Neuronal stem cell (in vitro differentiated cells): Measurements from ENCODE around the gene BCR.
A peak's percentile ranks its signal among the peaks of the same experiment; 100 is the strongest.

ENCODE experiments used
- DNase-seq: peaks from one replicate; pipeline ENCODE4 v3.0.0-alpha.2; 2013; ENCODE audit warnings: low spot score
- H2AFZ ChIP-seq: one replicate; pipeline ENCODE4 v1.6.1; 2013; ENCODE audit warnings: mild to moderate bottlenecking, low read length, inconsistent platforms
- H2AK5ac ChIP-seq: 2 replicates; pipeline ENCODE4 v1.6.1; 2013; ENCODE audit warnings: low read depth, mild to moderate bottlenecking, inconsistent platforms, low read length, moderate library complexity, mixed read lengths
- H2BK120ac ChIP-seq: 2 replicates; pipeline ENCODE4 v1.6.1; 2013; ENCODE audit warnings: low read depth, mild to moderate bottlenecking, inconsistent platforms, low read length, moderate library complexity, mixed read lengths
- H2BK12ac ChIP-seq: one replicate; pipeline ENCODE4 v1.6.1; 2013; ENCODE audit warnings: low read length, inconsistent platforms
- H2BK15ac ChIP-seq: 2 replicates; pipeline ENCODE4 v1.6.1; 2013; ENCODE audit warnings: mild to moderate bottlenecking, low read length, inconsistent platforms, mixed read lengths
- H2BK5ac ChIP-seq: one replicate; pipeline ENCODE4 v1.6.1; 2013; ENCODE audit warnings: inconsistent platforms, mild to moderate bottlenecking, low read length, moderate library complexity
- H3K14ac ChIP-seq: one replicate; pipeline ENCODE4 v1.6.1; 2013; ENCODE audit warnings: low read length, inconsistent platforms
- H3K18ac ChIP-seq: 2 replicates; pipeline ENCODE4 v1.6.1; 2013; ENCODE audit warnings: low read length, inconsistent platforms
- H3K23ac ChIP-seq: 2 replicates; pipeline ENCODE4 v1.6.1; 2013; ENCODE audit warnings: low read depth, mild to moderate bottlenecking, mixed read lengths, low read length, inconsistent platforms; ENCODE audit not compliant: poor library complexity
- H3K27ac ChIP-seq: replicated peaks from 3 replicates; pipeline ENCODE4 v1.5.1; 2013; ENCODE audit warnings: low read length, inconsistent platforms
- H3K27me3 ChIP-seq, 3 experiments: 2 replicates each; pipeline ENCODE4 v1.6.1; 2013; ENCODE audit warnings: low read length in 3 of 3, mild to moderate bottlenecking in 2 of 3, inconsistent platforms in 1 of 3, low read depth in 1 of 3, mixed read lengths in 1 of 3, moderate library complexity in 1 of 3; ENCODE audit not compliant: control insufficient read depth in 3 of 3, insufficient read depth in 3 of 3
- H3K36me3 ChIP-seq, 2 donors: replicated peaks in 1 of 2; 2 replicates each; pipeline ENCODE4 v1.6.1; 2013; ENCODE audit warnings: low read length in 2 of 2; ENCODE audit not compliant: control insufficient read depth in 2 of 2, insufficient read depth in 2 of 2
- H3K4ac ChIP-seq: 2 replicates; pipeline ENCODE4 v1.6.1; 2013; ENCODE audit warnings: inconsistent platforms, mild to moderate bottlenecking, low read length, moderate library complexity
- H3K4me1 ChIP-seq, 2 donors: 1 replicate in 1 of 2; 2 replicates in 1 of 2; pipeline ENCODE4 v1.6.1; 2013; ENCODE audit warnings: low read length in 2 of 2, low read depth in 1 of 2; ENCODE audit not compliant: control insufficient read depth in 2 of 2, insufficient read depth in 1 of 2
- H3K4me2 ChIP-seq: one replicate; pipeline ENCODE4 v1.6.1; 2013; ENCODE audit warnings: mild to moderate bottlenecking, low read length, inconsistent platforms; ENCODE audit not compliant: insufficient read depth, poor library complexity, severe bottlenecking
- H3K4me3 ChIP-seq, 2 donors: 2 replicates each; pipeline ENCODE4 v1.5.1; 2013; ENCODE audit warnings: low read length in 2 of 2, mild to moderate bottlenecking in 2 of 2, inconsistent platforms in 1 of 2, moderate library complexity in 1 of 2
- H3K79me1 ChIP-seq: one replicate; pipeline ENCODE4 v1.6.1; 2013; ENCODE audit warnings: low read depth, mild to moderate bottlenecking, inconsistent platforms, low read length, moderate library complexity
- H3K9ac ChIP-seq: one replicate; pipeline ENCODE4 v1.6.1; 2013; ENCODE audit warnings: mild to moderate bottlenecking, low read depth, low read length, inconsistent platforms; ENCODE audit not compliant: poor library complexity
- H3K9me3 ChIP-seq, 2 donors: replicated peaks in 1 of 2; 2 replicates each; pipeline versions ENCODE3 to v1.6.1; 2013; ENCODE audit warnings: low read length in 2 of 2, mild to moderate bottlenecking in 2 of 2, inconsistent platforms in 1 of 2, low read depth in 1 of 2, mixed read lengths in 1 of 2, moderate library complexity in 1 of 2; ENCODE audit not compliant: control insufficient read depth in 2 of 2, insufficient read depth in 1 of 2
- H4K8ac ChIP-seq: one replicate; pipeline ENCODE4 v1.6.1; 2013; ENCODE audit warnings: low read depth, mild to moderate bottlenecking, inconsistent platforms, low read length, moderate library complexity
- H4K91ac ChIP-seq: one replicate; pipeline ENCODE4 v1.6.1; 2013; ENCODE audit warnings: low read length, low read depth, mild to moderate bottlenecking, inconsistent platforms; ENCODE audit not compliant: poor library complexity
- WGBS, 2 donors: extraction: QIAGEN DNeasy Blood & Tissue Kit; methylation state at CpG; one replicate each; pipeline ENCODE4 v1.1.7; 2013; ENCODE audit warnings: missing lambda C conversion rate in 2 of 2, mixed read lengths in 1 of 2; ENCODE audit not compliant: insufficient read length in 2 of 2, insufficient replicate concordance in 1 of 2; ENCODE audit errors: extremely low coverage in 2 of 2; 5-methylcytosine and 5-hydroxymethylcytosine counted together

BCR gene

DNA sequence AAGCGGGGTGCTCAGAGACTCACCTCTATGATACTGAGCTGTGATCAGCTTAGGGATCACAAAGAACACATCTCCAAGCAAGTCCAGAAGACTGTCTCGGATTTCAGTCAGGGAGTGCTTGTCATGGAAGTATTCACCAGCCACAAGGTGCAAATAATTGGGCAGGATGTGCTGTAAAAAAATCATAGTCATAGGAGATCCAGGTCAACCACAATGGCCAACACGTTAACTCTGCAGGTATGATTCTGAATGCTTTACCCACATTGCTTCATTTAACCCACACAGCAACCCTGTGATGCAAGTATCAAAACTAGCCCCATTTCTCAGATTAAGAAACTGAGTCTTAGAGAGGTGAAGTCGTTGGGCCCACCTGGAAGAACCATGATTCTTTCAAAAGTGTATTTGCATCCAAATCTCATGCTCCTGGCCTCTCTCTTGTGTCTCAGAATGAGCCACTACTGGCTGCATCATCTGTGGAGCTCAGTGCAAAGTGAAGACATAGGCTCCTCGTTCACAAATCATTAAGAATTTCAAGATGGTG, 179.3 kb downstream of the BCR start:
- Histone ChIP-seq H3K9ac (no peak overlapping the region), H2AK5ac (no peak overlapping the region), H3K27me3 (peaks cover 0 to 12% (median 0%) of the 10 kb centered on the region in 3 experiments), H3K18ac (peak overlapping the region; percentile 5), H3K79me1 (no peaks in the 10 kb centered on the region), H2BK12ac (no peak overlapping the region), H3K4me3 (no peak overlapping the region), H2BK15ac (no peak overlapping the region), H3K9me3 (no peaks in the 10 kb centered on the region), H2BK5ac (no peak overlapping the region), H3K14ac (no peak overlapping the region), H2AFZ (no peak overlapping the region), H3K4me2 (no peak overlapping the region), H4K8ac (no peak overlapping the region), H3K4ac (no peak overlapping the region), H2BK120ac (no peak overlapping the region), H3K23ac (no peak overlapping the region), H3K36me3 (no peaks in the 10 kb centered on the region), H3K27ac (no peak overlapping the region), H4K91ac (no peak overlapping the region), H3K4me1 (no peaks in the 10 kb centered on the region)
- WGBS, 2 donors, result no CpG with 5 or more reads among the region's 5 CpGs
- no peak for DNase-seq

DNA sequence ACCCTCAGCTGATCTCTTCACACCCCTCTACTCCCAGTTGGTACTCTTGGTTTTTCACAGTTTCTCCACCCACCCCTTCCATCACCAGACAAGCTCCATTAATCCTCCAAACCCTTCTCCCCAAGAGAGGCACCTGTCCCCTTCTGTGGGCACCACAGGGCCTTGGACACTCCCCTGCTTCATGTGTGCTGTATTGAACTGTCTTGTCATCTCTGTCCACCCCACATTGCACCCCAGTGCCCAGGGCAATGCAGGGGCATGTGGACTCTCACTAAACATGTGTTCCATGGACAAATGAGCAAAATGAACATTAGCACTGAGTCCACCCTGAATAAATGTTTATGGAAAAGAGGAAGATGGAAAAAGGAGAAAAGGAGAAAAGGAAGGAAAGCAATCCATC, 181.4 kb downstream of the BCR start:
- no peak overlapping the region for H3K9ac ChIP-seq
- H3K18ac ChIP-seq, result no peak overlapping the region
- peaks cover 0 to 12% (median 0%) of the 10 kb centered on the region in 3 experiments for H3K27me3 ChIP-seq

DNA sequence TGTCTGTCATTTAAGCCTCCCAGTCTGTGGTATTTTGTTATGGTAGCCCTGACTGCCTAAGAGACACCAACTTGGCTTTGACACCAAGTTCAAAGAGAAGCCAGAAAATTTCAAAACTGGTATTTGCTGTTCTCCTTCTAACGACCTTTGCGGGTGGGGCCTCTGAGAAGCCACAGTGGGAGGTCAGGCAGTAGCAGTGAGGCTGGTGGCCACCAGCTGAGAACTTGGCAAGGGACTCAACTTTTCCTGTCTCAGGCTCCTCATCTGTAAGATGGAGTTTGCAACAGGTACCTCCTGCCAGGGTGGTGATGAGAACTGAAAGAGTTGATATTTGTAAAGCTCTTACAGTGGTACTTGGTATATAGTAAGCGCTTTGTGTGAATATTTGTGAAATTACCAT, 183.4 kb downstream of the BCR start:
- H3K27me3 ChIP-seq, result peaks cover 0 to 26% (median 0%) of the 10 kb centered on the region in 3 experiments

More for the DNA sequence above, 181.4 kb downstream of the BCR start:
- no peak overlapping the region for H4K8ac ChIP-seq
- H2AK5ac ChIP-seq, result no peak overlapping the region
- H2AFZ ChIP-seq, result no peak overlapping the region
- H3K4me3 ChIP-seq, result no peak overlapping the region
- H2BK12ac ChIP-seq, result no peak overlapping the region
- H2BK5ac ChIP-seq, result no peak overlapping the region
- peaks cover 0 to 2% of the 10 kb centered on the region in 2 donors for H3K4me1 ChIP-seq
- H3K9me3 ChIP-seq, result no peaks in the 10 kb centered on the region
- no peak overlapping the region for H3K4me2 ChIP-seq
- no peak overlapping the region for H3K14ac ChIP-seq
- H3K79me1 ChIP-seq, result no peaks in the 10 kb centered on the region
- no peak overlapping the region for H2BK120ac ChIP-seq
- no peak overlapping the region for H3K23ac ChIP-seq
- no peaks in the 10 kb centered on the region for H3K36me3 ChIP-seq
- H4K91ac ChIP-seq, result no peak overlapping the region
- no peak overlapping the region for H2BK15ac ChIP-seq
- no peak overlapping the region for H3K27ac ChIP-seq
- no peak overlapping the region for H3K4ac ChIP-seq
- no peak for DNase-seq

DNA sequence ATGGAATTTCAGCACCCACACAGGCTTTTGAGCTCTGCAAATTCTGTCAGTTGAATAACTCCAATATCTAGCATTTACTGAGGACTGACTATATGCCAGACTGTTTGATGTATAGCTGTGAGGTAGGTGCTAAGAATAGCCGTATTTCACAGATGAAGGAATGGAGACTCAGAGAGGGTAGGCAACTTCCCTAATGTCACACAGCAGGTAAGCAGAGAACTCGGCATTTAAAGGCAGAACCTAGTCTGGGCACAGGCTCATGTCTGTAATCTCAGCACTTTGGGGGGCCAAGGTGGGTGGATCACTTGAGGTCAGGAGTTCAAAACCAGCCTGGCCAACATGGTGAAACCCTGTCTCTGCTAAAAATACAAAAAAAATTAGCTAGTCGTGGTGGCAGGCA, 184.1 kb downstream of the BCR start:
- no peak overlapping the region for H3K4ac ChIP-seq
- no peak overlapping the region for H4K91ac ChIP-seq
- H3K9me3 ChIP-seq, result no peaks in the 10 kb centered on the region
- H3K4me2 ChIP-seq, result no peak overlapping the region
- H3K9ac ChIP-seq, result no peak overlapping the region
- H3K23ac ChIP-seq, result no peak overlapping the region
- no peak overlapping the region for H3K18ac ChIP-seq
- no peak overlapping the region for H2BK12ac ChIP-seq
- no peak overlapping the region for H4K8ac ChIP-seq
- H2BK5ac ChIP-seq, result no peak overlapping the region
- no peak for DNase-seq
- WGBS, 2 donors, result no CpG with 5 or more reads among the region's 3 CpGs
- no peak overlapping the region for H2BK120ac ChIP-seq
- no peak overlapping the region for H2AK5ac ChIP-seq
- no peak overlapping the region for H3K14ac ChIP-seq
- no peak overlapping the region for H3K27ac ChIP-seq
- H3K79me1 ChIP-seq, result no peaks in the 10 kb centered on the region
- H2AFZ ChIP-seq, result no peak overlapping the region
- no peak overlapping the region for H3K4me3 ChIP-seq
- no peaks in the 10 kb centered on the region for H3K36me3 ChIP-seq
- H3K4me1 ChIP-seq, result peaks cover 0 to 2% of the 10 kb centered on the region in 2 donors
- no peak overlapping the region for H2BK15ac ChIP-seq
- peaks cover 0 to 33% (median 0%) of the 10 kb centered on the region in 3 experiments for H3K27me3 ChIP-seq

More for the DNA sequence above, 183.4 kb downstream of the BCR start:
- Histone ChIP-seq H3K27ac (no peak overlapping the region), H4K91ac (no peak overlapping the region), H3K9ac (no peak overlapping the region), H2AK5ac (no peak overlapping the region), H4K8ac (no peak overlapping the region), H2BK12ac (no peak overlapping the region), H3K4me3 (no peak overlapping the region), H2BK120ac (no peak overlapping the region), H3K23ac (no peak overlapping the region), H3K79me1 (no peaks in the 10 kb centered on the region), H3K4me1 (peaks cover 0 to 2% of the 10 kb centered on the region in 2 donors), H3K14ac (no peak overlapping the region), H3K18ac (no peak overlapping the region), H3K4me2 (no peak overlapping the region), H3K36me3 (no peaks in the 10 kb centered on the region), H2BK5ac (no peak overlapping the region), H2AFZ (no peak overlapping the region), H3K4ac (no peak overlapping the region), H2BK15ac (no peak overlapping the region), H3K9me3 (no peaks in the 10 kb centered on the region)
- no peak for DNase-seq
- no CpG with 5 or more reads among the region's 3 CpGs for WGBS, 2 donors
